ENCODE data around the gene PLA2G1B.

DNA sequence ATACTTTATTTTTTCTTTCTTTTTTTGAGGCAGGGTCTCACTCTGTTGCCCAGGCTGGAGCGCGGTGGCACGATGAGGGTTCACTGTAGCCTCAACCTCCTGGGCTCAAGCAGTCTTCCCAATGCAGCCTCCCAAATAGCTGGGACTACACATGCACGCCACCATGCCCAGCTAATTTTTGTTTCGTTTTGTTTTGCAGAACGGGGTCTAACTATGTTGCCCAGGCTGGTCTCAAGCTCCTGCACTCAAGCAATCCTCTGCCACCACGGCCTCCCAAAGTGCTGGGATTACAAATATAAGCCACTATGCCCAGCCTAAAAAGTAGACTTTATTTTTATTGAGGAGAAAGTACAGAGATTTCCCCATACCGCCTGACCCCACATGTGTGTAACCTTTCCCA lies 46.1 kb upstream of the PLA2G1B start:
- TF ChIP-seq, protein P1, sequence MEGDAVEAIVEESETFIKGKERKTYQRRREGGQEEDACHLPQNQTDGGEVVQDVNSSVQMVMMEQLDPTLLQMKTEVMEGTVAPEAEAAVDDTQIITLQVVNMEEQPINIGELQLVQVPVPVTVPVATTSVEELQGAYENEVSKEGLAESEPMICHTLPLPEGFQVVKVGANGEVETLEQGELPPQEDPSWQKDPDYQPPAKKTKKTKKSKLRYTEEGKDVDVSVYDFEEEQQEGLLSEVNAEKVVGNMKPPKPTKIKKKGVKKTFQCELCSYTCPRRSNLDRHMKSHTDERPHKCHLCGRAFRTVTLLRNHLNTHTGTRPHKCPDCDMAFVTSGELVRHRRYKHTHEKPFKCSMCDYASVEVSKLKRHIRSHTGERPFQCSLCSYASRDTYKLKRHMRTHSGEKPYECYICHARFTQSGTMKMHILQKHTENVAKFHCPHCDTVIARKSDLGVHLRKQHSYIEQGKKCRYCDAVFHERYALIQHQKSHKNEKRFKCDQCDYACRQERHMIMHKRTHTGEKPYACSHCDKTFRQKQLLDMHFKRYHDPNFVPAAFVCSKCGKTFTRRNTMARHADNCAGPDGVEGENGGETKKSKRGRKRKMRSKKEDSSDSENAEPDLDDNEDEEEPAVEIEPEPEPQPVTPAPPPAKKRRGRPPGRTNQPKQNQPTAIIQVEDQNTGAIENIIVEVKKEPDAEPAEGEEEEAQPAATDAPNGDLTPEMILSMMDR (conservative IDR thresholded peaks at IDR 0.05; ENCODE audit: low read length) = no peak
- TF ChIP-seq EZH2phosphoT487 (IDR thresholded peaks at IDR 0.05; ENCODE audit: borderline replicate concordance, low read depth, low read length) = no peak
